ENCODE data around the gene ZNF536. TPM values are rescaled to one million over a fixed set of nuclear protein-coding genes. Genes with fewer than 3 reads are reported as not detected.
"Not testable (repeated sequence)": the region's sequence is repeated elsewhere in the genome, so short reads cannot be mapped to it uniquely, and the experiment has no call there.

Gene ZNF536
- total RNA-seq, 1 donor from 2014 or later, result not detected

- Histone ChIP-seq H3K36me3 (ENCODE audit: control insufficient read depth, insufficient read depth, low read length) (no peaks in the 10 kb centered on the region), H3K27me3 (ENCODE audit: control insufficient read depth, insufficient read depth, low read length) (no peaks in the 10 kb centered on the region), H3K4me3 (ENCODE audit: low read depth, low read length) (no peak overlapping the region)
- FAIRE-seq, result no peak
- TF ChIP-seq CTCF (IDR thresholded peaks at IDR 0.05; ENCODE audit: insufficient read depth, low read length, severe bottlenecking), result no peak
- no peak for DNase-seq (ENCODE audit: low read depth)
Observed at GRCh38 chr19:30490760-30491159, 118.6 kb downstream of the ZNF536 start.

- no peak for TF ChIP-seq CTCF (IDR thresholded peaks at IDR 0.05; ENCODE audit: insufficient read depth, low read length, severe bottlenecking)
- no peaks in the 10 kb centered on the region for H3K27me3 ChIP-seq (ENCODE audit: control insufficient read depth, insufficient read depth, low read length)
Observed at GRCh38 chr19:30492586-30493270, 120.5 kb downstream of the ZNF536 start.

DNA sequence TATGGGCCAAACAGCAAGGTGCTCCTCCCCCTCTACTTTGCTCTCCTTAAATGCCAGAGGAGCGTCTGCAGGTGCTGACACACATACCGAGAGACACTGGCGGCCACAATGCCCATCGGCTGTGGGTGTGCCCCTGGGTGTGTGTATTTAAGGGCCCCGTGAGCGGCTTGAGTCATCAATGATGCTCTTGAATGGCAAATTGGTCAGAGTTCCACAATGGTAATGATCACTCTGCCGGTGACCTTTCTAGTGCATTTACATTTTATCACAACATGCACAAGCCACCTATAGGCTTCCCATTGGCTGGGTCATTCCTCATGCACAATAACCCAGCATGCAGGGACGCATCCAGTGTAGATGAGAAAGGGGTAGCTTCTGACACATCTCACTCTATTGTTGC is 124.8 kb downstream of the ZNF536 start:
- no peak for FAIRE-seq
- no peak for TF ChIP-seq CTCF (IDR thresholded peaks at IDR 0.05; ENCODE audit: insufficient read depth, low read length, severe bottlenecking)
- H3K27me3 ChIP-seq (ENCODE audit: control insufficient read depth, insufficient read depth, low read length), result no peaks in the 10 kb centered on the region
- H3K4me3 ChIP-seq (ENCODE audit: low read depth, low read length), result no peak overlapping the region
- no peaks in the 10 kb centered on the region for H3K36me3 ChIP-seq (ENCODE audit: control insufficient read depth, insufficient read depth, low read length)
- DNase-seq (ENCODE audit: low read depth), result no peak

More at GRCh38 chr19:30492586-30493270, 120.5 kb downstream of the ZNF536 start:
- Histone ChIP-seq H3K36me3 (ENCODE audit: control insufficient read depth, insufficient read depth, low read length) (no peaks in the 10 kb centered on the region), H3K4me3 (ENCODE audit: low read depth, low read length) (no peak overlapping the region)
- DNase-seq (ENCODE audit: low read depth), result no peak
- no peak for FAIRE-seq

GRCh38 chr19:30498085-30498484 is 125.9 kb downstream of the ZNF536 start:
- H3K36me3 ChIP-seq (ENCODE audit: control insufficient read depth, insufficient read depth, low read length); FAIRE-seq; H3K4me3 ChIP-seq (ENCODE audit: low read depth, low read length); DNase-seq (ENCODE audit: low read depth); H3K27me3 ChIP-seq (ENCODE audit: control insufficient read depth, insufficient read depth, low read length): not testable (repeated sequence)

DNA sequence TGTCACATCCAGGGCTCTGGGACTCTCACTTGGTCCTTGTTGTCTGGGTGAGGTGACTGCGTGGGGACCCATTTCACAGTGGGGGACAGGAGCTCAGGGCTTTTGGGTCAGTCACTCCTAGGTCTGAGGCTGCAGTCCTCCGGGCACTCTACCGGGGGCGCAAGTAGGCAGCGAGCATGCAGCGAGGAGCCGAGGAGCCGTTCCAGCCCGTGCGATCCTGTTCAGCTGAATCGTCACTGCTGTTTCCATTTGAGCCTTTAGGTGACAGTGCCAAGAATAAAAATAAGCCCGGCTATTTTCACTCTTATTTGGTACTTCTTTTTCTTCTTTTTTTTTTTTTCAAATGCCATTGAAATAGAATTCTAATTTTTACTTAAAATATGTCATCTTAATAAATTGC is 126.5 kb downstream of the ZNF536 start:
- no peak for TF ChIP-seq CTCF (IDR thresholded peaks at IDR 0.05; ENCODE audit: insufficient read depth, low read length, severe bottlenecking)
- DNase-seq (ENCODE audit: low read depth) (no peak), FAIRE-seq (no peak)
- Histone ChIP-seq H3K36me3 (ENCODE audit: control insufficient read depth, insufficient read depth, low read length) (no peaks in the 10 kb centered on the region), H3K27me3 (ENCODE audit: control insufficient read depth, insufficient read depth, low read length) (no peaks in the 10 kb centered on the region), H3K4me3 (ENCODE audit: low read depth, low read length) (no peak overlapping the region)

GRCh38 chr19:30504272-30504671 is 132.1 kb downstream of the ZNF536 start:
- no peaks in the 10 kb centered on the region for H3K36me3 ChIP-seq (ENCODE audit: control insufficient read depth, insufficient read depth, low read length)
- no peaks in the 10 kb centered on the region for H3K27me3 ChIP-seq (ENCODE audit: control insufficient read depth, insufficient read depth, low read length)
- H3K4me3 ChIP-seq (ENCODE audit: low read depth, low read length), result no peak overlapping the region
- TF ChIP-seq CTCF (IDR thresholded peaks at IDR 0.05; ENCODE audit: insufficient read depth, low read length, severe bottlenecking), result no peak
- FAIRE-seq (no peak), DNase-seq (ENCODE audit: low read depth) (no peak)

Measured in bronchial epithelial cell (primary cell).